K562 (cell line): ENCODE measurements around the gene GPX5. TPM values are rescaled to one million over a fixed set of nuclear protein-coding genes. Genes with fewer than 3 reads are reported as not detected.
A peak's percentile ranks its signal among the peaks of the same experiment; 100 is the strongest.

Experiments
- ATAC-seq: fragments of 200-7000 bp; cut with Tn5 transposase; 3 replicates; pipeline ENCODE4 v1.9.1; 2020; ENCODE audit warnings: moderate library complexity
- BruUV-seq: library from RNA; stranded (reverse); fragments of 400-500 nt; replicated peaks from 2 replicates; lab custom pipeline; 2021; lab: Mats Ljungman, UMichigan
- CTCF ChIA-PET: fragments of 300-600 bp; formaldehyde crosslinking; extraction: SDS; loops from one replicate; lab custom pipeline; 2021; ENCODE audit warnings: low intra/inter-chr PET ratio; lab: Yijun Ruan, JAX
- POLR2A ChIA-PET: fragments of 300-600, 350-650 bp; sonication (Branson Sonifier 250); formaldehyde crosslinking; extraction: SDS; loops from one replicate; lab custom pipeline; 2021; ENCODE audit warnings: antibody characterized with exemption, inconsistent platforms; lab: Yijun Ruan, JAX
- DNase-seq, 4 experiments: peaks; one replicate each; pipeline versions ENCODE4 v3.0.0 to v3.0.0-alpha.2; 2011 to 2018; ENCODE audit warnings: low spot score in 3 of 4, mixed read lengths in 3 of 4; ENCODE audit errors: extremely low read depth in 1 of 4
- FAIRE-seq: peaks from 2 replicates; lab custom pipeline; 2011; peaks lifted over from hg19 to GRCh38; lab: Jason Lieb, UNC
- H2AFZ ChIP-seq: 2 replicates; pipeline ENCODE4 v1.6.0; 2011; ENCODE audit warnings: low read depth, low read length, control low read depth, inconsistent platforms
- H3K27ac ChIP-seq: fragments of 200-600 bp; 3 replicates; pipeline ENCODE4 v1.8.0; 2011; ENCODE audit warnings: low read depth, mild to moderate bottlenecking, control low read depth, inconsistent platforms, low read length, moderate library complexity, mixed read lengths; ENCODE audit errors: extremely low read depth
- H3K27me3 ChIP-seq, 2 experiments: fragments of 300-600 bp in 1 of 2; 2 replicates in 1 of 2; 3 replicates in 1 of 2; pipeline versions ENCODE4 v1.6.0 to v1.8.0; 2011; ENCODE audit warnings: inconsistent platforms in 2 of 2, low read length in 2 of 2, mild to moderate bottlenecking in 1 of 2, mixed read lengths in 1 of 2, moderate library complexity in 1 of 2; ENCODE audit not compliant: control insufficient read depth in 2 of 2, insufficient read depth in 2 of 2
- H3K36me3 ChIP-seq: fragments of 300-600 bp; 3 replicates; pipeline ENCODE4 v1.8.0; 2011; ENCODE audit warnings: mild to moderate bottlenecking, low read length, inconsistent platforms; ENCODE audit not compliant: control insufficient read depth, insufficient read depth
- H3K4me1 ChIP-seq, 2 experiments: fragments of 200-600 bp in 1 of 2; replicated peaks in 1 of 2; 2 replicates in 1 of 2; 3 replicates in 1 of 2; pipeline versions ENCODE4 v1.5.1 to v1.8.0; 2011; ENCODE audit warnings: inconsistent platforms in 2 of 2, low read length in 2 of 2, mild to moderate bottlenecking in 1 of 2, mixed read lengths in 1 of 2, moderate library complexity in 1 of 2; ENCODE audit not compliant: control insufficient read depth in 2 of 2, insufficient read depth in 2 of 2
- H3K4me2 ChIP-seq: 2 replicates; pipeline ENCODE4 v1.6.1; 2011; ENCODE audit warnings: low read length, control low read depth, inconsistent platforms, mixed read lengths; ENCODE audit not compliant: insufficient read depth
- H3K4me3 ChIP-seq: fragments of 200-600 bp; sonication (generic), shearing (Covaris generic); 2 replicates; pipeline ENCODE4 v1.5.1; 2016; ENCODE audit warnings: control low read depth, inconsistent platforms
- H3K79me2 ChIP-seq: fragments of 200-600 bp; 3 replicates; pipeline ENCODE4 v1.8.0; 2011; ENCODE audit warnings: low read length, inconsistent platforms; ENCODE audit not compliant: control insufficient read depth, insufficient read depth
- H3K9ac ChIP-seq, 2 experiments: 2 replicates each; pipeline versions ENCODE4 v1.6.0 to v1.6.1; 2011; ENCODE audit warnings: low read depth in 2 of 2, low read length in 2 of 2, control low read depth in 1 of 2, inconsistent platforms in 1 of 2, mild to moderate bottlenecking in 1 of 2, mixed read lengths in 1 of 2; ENCODE audit not compliant: insufficient read depth in 1 of 2
- H3K9me1 ChIP-seq: one replicate; pipeline ENCODE4 v1.6.0; 2011; ENCODE audit warnings: inconsistent platforms, mild to moderate bottlenecking, low read length, moderate library complexity; ENCODE audit not compliant: control insufficient read depth, insufficient read depth
- H3K9me3 ChIP-seq: replicated peaks from 2 replicates; pipeline ENCODE4 v1.5.1; 2011; ENCODE audit warnings: low read depth, low read length, inconsistent platforms; ENCODE audit not compliant: control insufficient read depth, insufficient read depth
- H4K20me1 ChIP-seq: replicated peaks from 2 replicates; pipeline ENCODE4 v1.6.1; 2011; ENCODE audit warnings: low read length, inconsistent platforms, mixed read lengths; ENCODE audit not compliant: control insufficient read depth, insufficient read depth
- DPF2 ChIP-seq: fragments of 450-650 bp; IDR thresholded peaks from 2 replicates; pipeline ENCODE4 v1.6.1; 2016
- GATA2 ChIP-seq: sonication (generic); formaldehyde crosslinking; IDR thresholded peaks from 2 replicates; pipeline ENCODE4 v1.4.0; 2020; ENCODE audit warnings: mild to moderate bottlenecking, missing genetic modification reagents
- HNRNPH1 ChIP-seq: fragments of 200-400 bp; formaldehyde crosslinking; optimal IDR thresholded peaks from 2 replicates; pipeline ENCODE3; 2017; ENCODE audit warnings: low read depth, mild to moderate bottlenecking, low read length, moderate library complexity
- NFIC ChIP-seq: fragments of 450-650 bp; IDR thresholded peaks from 2 replicates; pipeline ENCODE4 v1.6.1; 2017; ENCODE audit warnings: mild to moderate bottlenecking, inconsistent platforms
- RAD21 ChIP-seq, 2 experiments: fragments of 250-450 bp in 1 of 2; fragments of 450-650 bp in 1 of 2; sonication (Bioruptor Pico) in 1 of 2; formaldehyde crosslinking in 1 of 2; IDR thresholded peaks in 1 of 2; conservative IDR thresholded peaks in 1 of 2; 2 replicates each; pipeline versions ENCODE4 v1.4.0 to v1.8.0; 2020 to 2022; ENCODE audit warnings: mild to moderate bottlenecking in 2 of 2, moderate library complexity in 1 of 2
- RBM15 ChIP-seq: fragments of 200-400 bp; formaldehyde crosslinking; IDR thresholded peaks from 2 replicates; pipeline ENCODE4 v1.6.1; 2018; ENCODE audit warnings: mild to moderate bottlenecking, low read length, moderate library complexity; ENCODE audit not compliant: insufficient read depth
- SMARCA4 ChIP-seq: fragments of 450-650 bp; IDR thresholded peaks from 2 replicates; pipeline ENCODE4 v1.6.1; 2016
- SREBF2 ChIP-seq: sonication (generic); formaldehyde crosslinking; IDR thresholded peaks from 2 replicates; pipeline ENCODE4 v1.4.0; 2020; ENCODE audit warnings: mild to moderate bottlenecking, missing genetic modification reagents
- SRSF1 ChIP-seq: fragments of 200-400 bp; formaldehyde crosslinking; IDR thresholded peaks from 2 replicates; pipeline ENCODE4 v1.6.1; 2017; ENCODE audit warnings: mild to moderate bottlenecking, low read depth, low read length, moderate library complexity
- ZNF699 ChIP-seq: fragments of 250-450 bp; sonication (Bioruptor Pico); IDR thresholded peaks from 2 replicates; pipeline ENCODE4 v1.8.0; 2021; ENCODE audit warnings: mild to moderate bottlenecking, moderate library complexity; ENCODE audit not compliant: insufficient replicate concordance
- in situ Hi-C: fragments of 300-500 bp; cut with MboI; formaldehyde crosslinking; loops from 4 replicates; pipeline ENCODE4 v1.15.0; 2018; ENCODE audit warnings: inconsistent platforms, mixed read lengths
- intact Hi-C: fragments of 100-400 bp; cut with micrococcal nuclease; formaldehyde crosslinking; loops from 2 replicates; pipeline ENCODE4 v1.14.2; 2022
- polyA plus RNA-seq, 8 experiments: library from polyadenylated mRNA; depleted of rRNA in 4 of 8; stranded (reverse) in 5 of 8; unstranded in 3 of 8; fragments of >200 nt; fragmentation: Nextera tagmentation in 2 of 8; fragmentation: Illumina TruSeq in 1 of 8; extraction: Ambion mirVana in 2 of 8; extraction: Trizol in 1 of 8; gene quantifications; 2 replicates each; pipeline versions ENCODE4 v1.2.1 to v1.2.3, GENCODE V29; 2011 to 2014; ENCODE audit warnings: inconsistent platforms in 1 of 8, missing spikeins in 1 of 8
- total RNA-seq, 7 experiments: library from RNA; depleted of rRNA in 6 of 7; stranded (reverse); fragments of >200 nt in 6 of 7; fragmentation: Illumina TruSeq in 2 of 7; extraction: Trizol in 2 of 7; gene quantifications; 2 replicates each; pipeline versions ENCODE4 v1.2.1 to v1.2.3, GENCODE V29; 2011 to 2021; ENCODE audit warnings: low replicate concordance in 1 of 7
- TF ChIP-seq, protein P1 (sequence below), 3 experiments: fragments of 200-800 bp in 1 of 3; fragments of 250-450 bp in 1 of 3; fragments of 450-650 bp in 1 of 3; sonication (Bioruptor Pico) in 1 of 3; sonication (Bioruptor generic) in 1 of 3; formaldehyde crosslinking in 1 of 3; IDR thresholded peaks; 2 replicates each; pipeline versions ENCODE4 v1.6.1 to v1.8.0; 2016 to 2022; ENCODE audit warnings: mild to moderate bottlenecking in 2 of 3, missing genetic modification characterization in 2 of 3, missing compliant biosample characterization in 1 of 3, moderate library complexity in 1 of 3
- TF ChIP-seq, protein P2 (sequence below), 2 experiments: fragments of 250-450 bp in 1 of 2; fragments of 450-650 bp in 1 of 2; sonication (Bioruptor Pico) in 1 of 2; IDR thresholded peaks; 2 replicates each; pipeline versions ENCODE4 v1.6.1 to v1.8.0; 2016 to 2021; ENCODE audit warnings: mild to moderate bottlenecking in 2 of 2, moderate library complexity in 2 of 2, missing compliant biosample characterization in 1 of 2, missing genetic modification characterization in 1 of 2

The GPX5 gene
- total and polyA plus RNA-seq, 9 of the 15 experiments (the other 6 are each of a cell fraction or from before 2014, with no cell fraction given), result 0.07 to 0.18 (median 0.15) TPM; not detected in 6

DNA sequence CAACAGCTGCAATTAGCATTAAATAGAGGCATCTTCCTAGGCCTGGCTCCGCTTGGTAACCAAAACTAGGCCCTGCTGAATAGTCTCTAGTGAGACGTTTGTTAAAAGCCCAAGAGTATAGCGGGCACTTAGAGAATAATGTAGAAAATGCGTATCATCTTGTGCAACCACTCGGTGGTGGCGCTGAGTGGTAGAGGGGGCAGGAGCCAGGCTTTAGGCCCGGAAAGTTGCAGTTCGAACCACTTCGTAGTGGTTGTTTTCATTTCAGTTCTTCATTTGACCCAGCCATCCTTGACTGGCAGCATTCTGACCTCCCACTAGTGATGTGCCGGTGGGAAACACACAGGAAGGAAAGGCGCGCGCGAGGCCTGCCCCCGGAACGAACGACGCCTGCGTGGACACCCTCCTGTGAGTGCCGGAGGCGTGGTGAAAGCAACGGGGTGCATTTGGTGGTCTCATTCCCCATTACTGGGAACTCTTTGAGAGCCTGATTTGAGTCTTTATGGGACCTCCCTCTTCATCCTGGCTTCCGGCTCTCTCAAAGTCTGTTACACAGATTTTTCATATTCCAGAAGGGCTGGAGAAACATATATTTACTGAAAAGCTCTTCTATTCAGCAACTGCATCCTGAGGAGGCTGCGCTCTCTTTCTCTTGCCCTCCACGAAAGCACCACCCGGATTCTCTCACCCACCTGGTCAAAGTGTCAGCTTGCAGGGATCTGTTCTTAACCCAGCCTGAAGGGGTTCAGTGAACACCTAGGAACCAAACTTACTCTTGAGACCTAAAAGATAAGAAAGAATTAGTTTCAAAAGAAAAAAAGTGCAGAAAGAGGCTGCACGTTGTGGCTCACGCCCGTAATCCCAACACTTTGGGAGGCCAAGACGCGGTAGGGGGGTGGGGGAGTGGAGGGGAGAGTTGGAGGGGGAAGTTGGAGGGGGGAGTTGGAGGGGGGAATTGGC lies 18.2 kb downstream of the GPX5 start (continued):
- 0 out of 2 replicates have a peak, but pooled peaks have one; percentile 59 for TF ChIP-seq SREBF2 (CRISPR knock-in tag)
- TF ChIP-seq, protein P1, sequence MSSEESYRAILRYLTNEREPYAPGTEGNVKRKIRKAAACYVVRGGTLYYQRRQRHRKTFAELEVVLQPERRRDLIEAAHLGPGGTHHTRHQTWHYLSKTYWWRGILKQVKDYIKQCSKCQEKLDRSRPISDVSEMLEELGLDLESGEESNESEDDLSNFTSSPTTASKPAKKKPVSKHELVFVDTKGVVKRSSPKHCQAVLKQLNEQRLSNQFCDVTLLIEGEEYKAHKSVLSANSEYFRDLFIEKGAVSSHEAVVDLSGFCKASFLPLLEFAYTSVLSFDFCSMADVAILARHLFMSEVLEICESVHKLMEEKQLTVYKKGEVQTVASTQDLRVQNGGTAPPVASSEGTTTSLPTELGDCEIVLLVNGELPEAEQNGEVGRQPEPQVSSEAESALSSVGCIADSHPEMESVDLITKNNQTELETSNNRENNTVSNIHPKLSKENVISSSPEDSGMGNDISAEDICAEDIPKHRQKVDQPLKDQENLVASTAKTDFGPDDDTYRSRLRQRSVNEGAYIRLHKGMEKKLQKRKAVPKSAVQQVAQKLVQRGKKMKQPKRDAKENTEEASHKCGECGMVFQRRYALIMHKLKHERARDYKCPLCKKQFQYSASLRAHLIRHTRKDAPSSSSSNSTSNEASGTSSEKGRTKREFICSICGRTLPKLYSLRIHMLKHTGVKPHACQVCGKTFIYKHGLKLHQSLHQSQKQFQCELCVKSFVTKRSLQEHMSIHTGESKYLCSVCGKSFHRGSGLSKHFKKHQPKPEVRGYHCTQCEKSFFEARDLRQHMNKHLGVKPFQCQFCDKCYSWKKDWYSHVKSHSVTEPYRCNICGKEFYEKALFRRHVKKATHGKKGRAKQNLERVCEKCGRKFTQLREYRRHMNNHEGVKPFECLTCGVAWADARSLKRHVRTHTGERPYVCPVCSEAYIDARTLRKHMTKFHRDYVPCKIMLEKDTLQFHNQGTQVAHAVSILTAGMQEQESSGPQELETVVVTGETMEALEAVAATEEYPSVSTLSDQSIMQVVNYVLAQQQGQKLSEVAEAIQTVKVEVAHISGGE (CRISPR knock-in tag; IDR thresholded peaks at IDR 0.05), result 0 out of 6 replicates have a peak, but pooled peaks of 1 of the 3 experiments have one; percentile 17
- no peak for TF ChIP-seq SRSF1
- no peak for TF ChIP-seq GATA2 (CRISPR knock-in tag)

DNA sequence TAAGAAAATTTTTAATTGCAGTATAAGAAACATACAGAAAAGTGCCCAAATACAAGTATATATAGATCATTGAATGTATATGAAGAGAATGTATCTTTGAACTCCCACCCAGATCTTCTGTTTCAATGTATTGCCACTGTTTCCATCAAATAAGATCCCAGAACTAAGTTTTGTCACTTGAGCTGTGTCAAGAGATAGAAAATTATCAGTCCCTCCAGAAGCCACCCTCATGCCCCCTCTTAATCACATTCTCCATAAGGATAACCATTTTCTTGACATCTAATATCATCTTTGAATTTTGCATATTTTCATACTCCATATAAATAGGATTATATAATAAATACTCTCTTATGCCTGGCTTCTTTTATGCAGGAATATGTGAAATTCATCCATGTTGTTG lies 20.3 kb downstream of the GPX5 start:
- Histone ChIP-seq H3K9ac (no peak overlapping the region), H3K4me2 (no peak overlapping the region), H3K79me2 (no peaks in the 10 kb centered on the region), H3K27me3 (no peaks in the 10 kb centered on the region), H3K9me3 (no peaks in the 10 kb centered on the region), H2AFZ (no peak overlapping the region), H3K4me1 (peaks cover 19 to 30% of the 10 kb centered on the region in 2 experiments), H3K4me3 (no peak overlapping the region), H3K9me1 (no peaks in the 10 kb centered on the region), H4K20me1 (no peaks in the 10 kb centered on the region), H3K36me3 (no peaks in the 10 kb centered on the region; the same call in 2 of the 3 replicates), H3K27ac (no peak overlapping the region)
- intact Hi-C loops, result loop anchor here (1.0 kb wide), 1 partner anchor 147 kb away; the partner anchor contains the start of gene ZSCAN12
- peak in 3 of 4 experiments; percentile 29 to 47 (median 36) for DNase-seq
- POLR2A ChIA-PET, result interaction anchor here (0.7 kb wide), 1 partner anchor 8 kb away, joined by 4 read pairs; no protein-coding TSS in a partner anchor
- no peak for ATAC-seq
- in situ Hi-C loops, result no loop called here
- CTCF ChIA-PET, result interaction anchor here (0.6 kb wide), 1 partner anchor 198 kb away, joined by 3 read pairs; no protein-coding TSS in a partner anchor
- no TSS peak for BruUV-seq
- no peak for FAIRE-seq
- no peak for TF ChIP-seq ZNF699
- 0 out of 2 replicates have a peak, but pooled peaks have one; percentile 44 for TF ChIP-seq DPF2
- TF ChIP-seq RBM15, result no peak
- no peak for TF ChIP-seq RAD21 (CRISPR knock-in tag; conservative IDR thresholded peaks at IDR 0.05 in 1 of 2, IDR thresholded peaks at IDR 0.05 in 1 of 2)
- TF ChIP-seq NFIC, result peak; percentile 38; the same call in 1 of the 2 replicates
- TF ChIP-seq HNRNPH1, result no peak
- TF ChIP-seq SMARCA4, result peak; percentile 54; the same call in 1 of the 2 replicates
- TF ChIP-seq, protein P2, sequence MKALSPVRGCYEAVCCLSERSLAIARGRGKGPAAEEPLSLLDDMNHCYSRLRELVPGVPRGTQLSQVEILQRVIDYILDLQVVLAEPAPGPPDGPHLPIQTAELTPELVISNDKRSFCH (CRISPR knock-in tag; IDR thresholded peaks at IDR 0.05), result no peak
- TF ChIP-seq, protein P2 (tag; IDR thresholded peaks at IDR 0.05), result no peak
